ENCODE data around the gene OLIG2. TPM values are rescaled to one million over a fixed set of nuclear protein-coding genes. Genes with fewer than 3 reads are reported as not detected.

OLIG2 gene
- total RNA-seq, 4 donors from 2014 or later: 0.10 TPM; not detected in 3

DNA sequence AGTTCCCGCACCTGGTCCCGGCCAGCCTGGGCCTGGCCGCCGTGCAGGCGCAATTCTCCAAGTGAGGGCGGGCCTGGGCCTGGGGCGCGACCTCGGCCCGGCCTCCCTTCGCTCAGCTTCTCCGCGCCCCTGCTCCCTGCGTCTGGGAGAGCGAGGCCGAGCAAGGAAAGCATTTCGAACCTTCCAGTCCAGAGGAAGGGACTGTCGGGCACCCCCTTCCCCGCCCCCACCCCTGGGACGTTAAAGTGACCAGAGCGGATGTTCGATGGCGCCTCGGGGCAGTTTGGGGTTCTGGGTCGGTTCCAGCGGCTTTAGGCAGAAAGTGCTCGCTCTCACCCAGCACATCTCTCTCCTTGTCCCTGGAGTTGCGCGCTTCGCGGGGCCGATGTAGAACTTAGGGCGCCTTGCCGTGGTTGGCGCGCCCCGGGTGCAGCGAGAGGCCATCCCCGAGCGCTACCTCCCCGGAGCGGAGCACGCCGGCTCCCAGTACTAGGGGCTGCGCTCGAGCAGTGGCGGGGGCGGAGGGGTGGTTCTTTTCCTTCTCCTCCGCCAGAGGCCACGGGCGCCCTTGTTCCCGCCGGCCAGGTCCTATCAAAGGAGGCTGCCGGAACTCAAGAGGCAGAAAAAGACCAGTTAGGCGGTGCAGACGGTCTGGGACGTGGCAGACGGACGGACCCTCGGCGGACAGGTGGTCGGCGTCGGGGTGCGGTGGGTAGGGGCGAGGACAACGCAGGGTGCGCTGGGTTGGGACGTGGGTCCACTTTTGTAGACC is 45.4 kb downstream of the OLIG2 start:
- no peak overlapping the region for H3K27ac ChIP-seq
- ATAC-seq (no peak), DNase-seq (no peak)
- no peaks in the 10 kb centered on the region for H3K36me3 ChIP-seq
- peaks cover 39 to 71% (median 59%) of the 10 kb centered on the region in 3 donors for H3K27me3 ChIP-seq
- no peaks in the 10 kb centered on the region for H3K9me3 ChIP-seq
- in situ Hi-C loops (cut with MboI; ENCODE audit: low sequenced_read_pairs in 4 of 4): no loop called here
- H3K4me1 ChIP-seq: peaks cover 8 to 10% of the 10 kb centered on the region in 2 donors
- H3K4me3 ChIP-seq: peak overlapping the region; percentile 41 to 62 (median 46)
- intact Hi-C loops (cut with DNase I; ENCODE audit: low total_unique reads): loop anchor here (5.0 kb wide), 1 partner anchor 59 kb away; no protein-coding TSS in a partner anchor
- TF ChIP-seq POLR2A (IDR thresholded peaks at IDR 0.05): no peak
- TF ChIP-seq, protein P1, sequence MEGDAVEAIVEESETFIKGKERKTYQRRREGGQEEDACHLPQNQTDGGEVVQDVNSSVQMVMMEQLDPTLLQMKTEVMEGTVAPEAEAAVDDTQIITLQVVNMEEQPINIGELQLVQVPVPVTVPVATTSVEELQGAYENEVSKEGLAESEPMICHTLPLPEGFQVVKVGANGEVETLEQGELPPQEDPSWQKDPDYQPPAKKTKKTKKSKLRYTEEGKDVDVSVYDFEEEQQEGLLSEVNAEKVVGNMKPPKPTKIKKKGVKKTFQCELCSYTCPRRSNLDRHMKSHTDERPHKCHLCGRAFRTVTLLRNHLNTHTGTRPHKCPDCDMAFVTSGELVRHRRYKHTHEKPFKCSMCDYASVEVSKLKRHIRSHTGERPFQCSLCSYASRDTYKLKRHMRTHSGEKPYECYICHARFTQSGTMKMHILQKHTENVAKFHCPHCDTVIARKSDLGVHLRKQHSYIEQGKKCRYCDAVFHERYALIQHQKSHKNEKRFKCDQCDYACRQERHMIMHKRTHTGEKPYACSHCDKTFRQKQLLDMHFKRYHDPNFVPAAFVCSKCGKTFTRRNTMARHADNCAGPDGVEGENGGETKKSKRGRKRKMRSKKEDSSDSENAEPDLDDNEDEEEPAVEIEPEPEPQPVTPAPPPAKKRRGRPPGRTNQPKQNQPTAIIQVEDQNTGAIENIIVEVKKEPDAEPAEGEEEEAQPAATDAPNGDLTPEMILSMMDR (IDR thresholded peaks at IDR 0.05 in 4 of 5, conservative IDR thresholded peaks at IDR 0.05 in 1 of 5): no peak

DNA sequence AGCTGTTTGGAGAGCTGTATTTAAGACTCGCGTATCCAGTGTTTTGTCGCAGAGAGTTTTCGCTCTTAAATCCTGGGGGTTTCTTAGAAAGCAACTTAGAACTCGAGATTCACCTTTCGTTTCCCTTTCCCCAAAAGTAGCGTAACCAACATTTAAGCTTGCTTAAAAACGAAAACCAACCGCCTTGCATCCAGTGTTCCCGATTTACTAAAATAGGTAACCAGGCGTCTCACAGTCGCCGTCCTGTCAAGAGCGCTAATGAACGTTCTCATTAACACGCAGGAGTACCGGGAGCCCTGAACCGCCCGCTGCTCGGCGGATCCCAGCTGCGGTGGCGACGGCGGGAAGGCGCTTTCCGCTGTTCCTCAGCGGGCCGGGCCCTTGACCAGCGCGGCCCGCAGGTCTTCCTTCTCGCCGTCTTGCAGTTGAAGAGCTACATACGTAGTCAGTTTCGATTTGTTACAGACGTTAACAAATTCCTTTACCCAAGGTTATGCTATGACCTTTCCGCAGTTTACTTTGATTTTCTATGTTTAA is 46.1 kb downstream of the OLIG2 start:
- ATAC-seq: no peak

DNA sequence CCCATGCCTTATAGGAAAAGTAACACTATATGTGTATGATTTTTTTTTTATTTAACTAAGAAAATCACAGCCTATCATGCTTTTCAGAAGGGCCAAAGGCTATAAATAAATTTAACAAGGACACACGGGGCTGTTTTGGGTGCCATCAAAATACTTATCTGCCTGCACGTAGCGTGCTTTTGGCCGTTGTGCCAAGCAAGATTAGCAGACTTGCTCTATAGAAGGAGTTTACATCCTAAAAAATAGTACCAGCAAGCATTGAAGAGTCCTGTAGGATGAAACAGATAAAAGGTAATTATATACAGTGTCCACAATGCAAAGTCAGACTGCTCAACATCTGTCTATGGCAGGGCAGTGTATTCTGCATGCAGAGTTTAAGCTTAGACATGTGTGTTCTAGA is 47.9 kb downstream of the OLIG2 start:
- ATAC-seq (no peak), DNase-seq (no peak)
- TF ChIP-seq POLR2A (IDR thresholded peaks at IDR 0.05): no peak
- TF ChIP-seq, protein P1 (IDR thresholded peaks at IDR 0.05 in 4 of 5, conservative IDR thresholded peaks at IDR 0.05 in 1 of 5): no peak
- Histone ChIP-seq H3K36me3 (no peaks in the 10 kb centered on the region), H3K9me3 (no peaks in the 10 kb centered on the region), H3K27me3 (peaks cover 39 to 68% (median 46%) of the 10 kb centered on the region in 3 donors), H3K27ac (no peak overlapping the region), H3K4me1 (peaks cover 8 to 10% of the 10 kb centered on the region in 2 donors), H3K4me3 (no peak overlapping the region)
- in situ Hi-C loops (cut with MboI; ENCODE audit: low sequenced_read_pairs in 4 of 4): no loop called here
- intact Hi-C loops (cut with DNase I; ENCODE audit: low total_unique reads): loop anchor here (5.0 kb wide), 1 partner anchor 61 kb away; no protein-coding TSS in a partner anchor

More for the DNA sequence above, 46.1 kb downstream of the OLIG2 start:
- H3K4me1 ChIP-seq: peaks cover 8 to 10% of the 10 kb centered on the region in 2 donors
- intact Hi-C loops (cut with DNase I; ENCODE audit: low total_unique reads) (loop anchor here (5.0 kb wide), 1 partner anchor 60 kb away; no protein-coding TSS in a partner anchor), in situ Hi-C loops (cut with MboI; ENCODE audit: low sequenced_read_pairs in 4 of 4) (no loop called here)
- no peak overlapping the region for H3K27ac ChIP-seq
- no peaks in the 10 kb centered on the region for H3K36me3 ChIP-seq
- no peaks in the 10 kb centered on the region for H3K9me3 ChIP-seq
- DNase-seq: no peak
- no peak for TF ChIP-seq POLR2A (IDR thresholded peaks at IDR 0.05)
- TF ChIP-seq, protein P1 (IDR thresholded peaks at IDR 0.05 in 4 of 5, conservative IDR thresholded peaks at IDR 0.05 in 1 of 5): no peak
- H3K27me3 ChIP-seq: peaks cover 39 to 71% (median 55%) of the 10 kb centered on the region in 3 donors
- peak overlapping the region in 3 of 4 donors; percentile 45 to 62 (median 48) for H3K4me3 ChIP-seq

DNA sequence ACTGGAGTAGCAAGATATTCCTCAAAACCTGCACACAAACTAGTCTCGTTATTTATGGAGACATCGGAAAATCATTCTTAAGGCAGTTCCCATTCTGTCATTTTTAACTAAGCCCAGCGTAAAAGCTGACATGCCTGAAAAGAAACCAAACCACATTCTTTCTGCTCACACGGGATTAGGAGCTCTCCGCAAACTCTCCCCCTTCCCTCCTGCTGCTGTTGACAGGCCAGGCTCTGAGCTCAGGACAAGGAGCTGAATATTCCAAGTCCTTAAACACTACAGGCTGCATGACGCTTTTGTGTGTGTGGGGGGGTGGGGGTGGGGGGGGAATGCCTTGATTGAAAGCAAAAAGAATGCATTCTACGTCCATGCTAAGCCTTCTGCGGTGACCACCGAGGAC is 49.4 kb downstream of the OLIG2 start:
- Histone ChIP-seq H3K9me3 (no peaks in the 10 kb centered on the region), H3K36me3 (no peaks in the 10 kb centered on the region), H3K4me3 (no peak overlapping the region), H3K27ac (no peak overlapping the region), H3K27me3 (peaks cover 39 to 55% (median 43%) of the 10 kb centered on the region in 3 donors), H3K4me1 (peaks cover 8 to 10% of the 10 kb centered on the region in 2 donors)
- no peak for ATAC-seq
- in situ Hi-C loops (cut with MboI; ENCODE audit: low sequenced_read_pairs in 4 of 4) (no loop called here), intact Hi-C loops (cut with DNase I; ENCODE audit: low total_unique reads) (no loop called here)
- TF ChIP-seq POLR2A (IDR thresholded peaks at IDR 0.05): no peak
- TF ChIP-seq, protein P1 (IDR thresholded peaks at IDR 0.05 in 4 of 5, conservative IDR thresholded peaks at IDR 0.05 in 1 of 5): no peak
- no peak for DNase-seq

Measured in gastrocnemius medialis (tissue), 4 donors.